Right ventricle myocardium inferior (tissue), 1 donor: Measurements from ENCODE around the gene SLC38A5. TPM values are rescaled to one million over a fixed set of nuclear protein-coding genes. Genes with fewer than 3 reads are reported as not detected.
A peak's percentile ranks its signal among the peaks of the same experiment; 100 is the strongest.

ENCODE experiments used
- ATAC-seq: fragments of 200-7000 bp; cut with Tn5 transposase; one replicate; pipeline ENCODE4 v1.9.1; 2020; ENCODE audit warnings: mild to moderate bottlenecking, moderate library complexity
- DNase-seq: peaks from one replicate; pipeline ENCODE4 v3.0.0; 2021; ENCODE audit errors: missing footprints
- intact Hi-C: fragments of 100-400 bp; cut with DNase I; formaldehyde crosslinking; loops from one replicate; pipeline ENCODE4 v1.11.0; 2022
- total RNA-seq: library from RNA; stranded (reverse); fragmentation: NEBNext Ultra II Directional; extraction: Animal tissue kit (Norgen Biotek cat#: 25700); gene quantifications from one replicate; pipeline ENCODE4 v1.2.1, GENCODE V29; 2021
- donor health status: DM: no; HTN: yes; CAD: no; lungs with severe emphysema.

Gene SLC38A5
- total RNA-seq, 1 donor from 2014 or later = 1.2 TPM

DNA sequence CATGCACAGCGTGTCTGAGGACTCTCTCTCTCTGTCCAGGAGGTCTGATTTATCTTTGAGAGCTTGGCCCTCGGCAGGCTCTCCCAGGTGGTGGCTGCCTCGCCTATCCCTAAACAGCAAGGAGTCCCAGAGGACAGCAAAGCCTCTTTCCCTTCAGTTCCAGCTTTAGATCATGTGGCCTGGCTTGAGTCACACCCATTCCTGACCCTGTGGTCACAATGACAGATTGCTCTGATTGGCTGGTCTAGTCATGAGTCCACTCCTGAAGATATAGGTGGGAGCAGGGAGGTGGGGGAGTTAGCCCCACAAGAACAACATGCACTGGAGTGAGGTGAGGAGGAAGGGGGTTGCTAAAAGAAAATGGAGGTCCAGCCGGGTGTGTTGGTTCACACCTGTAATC lies 26.6 kb upstream of the SLC38A5 start:
- DNase-seq (no peak), ATAC-seq (no peak)
- intact Hi-C loops = no loop called here

DNA sequence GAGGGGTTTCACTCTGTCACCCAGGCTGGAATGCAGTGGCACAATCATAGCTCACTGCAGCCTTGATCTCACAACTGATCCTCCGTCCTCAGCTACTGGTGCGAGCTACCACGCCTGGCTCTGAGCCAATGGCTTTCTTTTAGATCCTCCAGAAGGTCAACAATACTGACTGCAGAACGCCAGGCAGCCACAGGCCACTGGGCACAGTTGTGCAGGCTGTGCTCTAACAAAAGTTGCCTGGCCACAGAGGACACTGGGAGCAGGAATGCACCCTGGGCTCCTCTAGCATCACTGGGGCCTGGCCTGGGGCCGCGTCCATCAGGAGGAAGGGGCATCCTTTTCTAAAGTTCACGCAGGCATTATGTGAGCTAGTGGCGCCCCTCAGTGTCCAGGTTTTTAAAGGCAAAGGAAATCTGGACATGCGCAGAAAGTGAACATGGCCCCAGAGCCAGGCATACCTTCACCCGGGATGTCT lies 23.9 kb upstream of the SLC38A5 start:
- intact Hi-C loops = no loop called here
- ATAC-seq (no peak), DNase-seq (no peak)

DNA sequence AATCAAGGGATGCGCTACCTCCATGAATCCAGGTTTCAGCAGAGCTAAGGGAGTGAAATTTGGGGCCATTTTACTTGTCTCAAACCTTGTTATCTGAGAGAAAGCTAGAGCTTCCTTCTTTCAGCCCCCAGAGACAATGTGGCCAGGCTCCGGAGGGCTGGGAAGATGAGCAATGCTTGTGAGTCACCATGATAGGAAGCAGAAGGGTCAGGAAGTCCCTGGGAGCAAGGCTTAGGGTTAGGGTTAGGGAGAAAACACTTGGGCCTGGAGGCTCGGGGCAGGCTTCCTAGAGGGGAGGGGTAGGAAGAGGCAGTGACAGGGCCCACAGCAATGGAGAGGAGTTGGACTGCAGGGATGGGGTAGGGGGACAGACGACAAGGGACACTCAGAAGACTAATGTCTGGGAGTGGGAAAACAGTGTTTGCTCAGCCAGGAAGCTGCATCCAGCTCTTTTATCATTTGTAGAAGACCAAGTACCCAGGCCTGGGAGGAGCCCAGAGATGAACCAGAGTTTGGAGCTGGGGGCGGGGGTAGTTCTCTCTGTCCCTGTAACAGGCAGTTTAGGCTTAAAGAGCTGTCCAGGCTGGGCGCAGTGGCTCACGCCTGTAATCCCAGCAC lies 22.3 kb upstream of the SLC38A5 start:
- DNase-seq = no peak
- ATAC-seq = peak; percentile 34
- intact Hi-C loops = no loop called here

DNA sequence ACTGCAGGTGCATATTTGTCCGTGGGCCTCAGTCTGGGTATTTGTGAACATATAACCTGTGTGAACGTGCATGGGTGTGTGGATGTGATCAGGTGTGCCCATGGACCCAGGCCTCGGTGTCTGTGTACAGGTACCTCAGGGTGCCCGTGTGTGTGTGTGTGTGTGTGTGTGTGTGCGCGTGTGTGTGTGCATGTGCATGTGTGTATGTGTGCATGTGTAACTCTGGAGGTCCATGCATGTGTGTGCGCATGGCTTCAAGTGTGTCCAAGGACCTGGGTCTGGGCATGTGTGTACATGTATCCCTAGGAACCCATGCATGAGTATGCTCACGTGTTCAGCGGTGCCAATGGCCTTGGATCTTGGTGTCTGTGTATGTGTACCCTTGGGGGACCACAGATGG lies 21.7 kb upstream of the SLC38A5 start:
- ATAC-seq (no peak), DNase-seq (no peak)
- intact Hi-C loops = no loop called here

DNA sequence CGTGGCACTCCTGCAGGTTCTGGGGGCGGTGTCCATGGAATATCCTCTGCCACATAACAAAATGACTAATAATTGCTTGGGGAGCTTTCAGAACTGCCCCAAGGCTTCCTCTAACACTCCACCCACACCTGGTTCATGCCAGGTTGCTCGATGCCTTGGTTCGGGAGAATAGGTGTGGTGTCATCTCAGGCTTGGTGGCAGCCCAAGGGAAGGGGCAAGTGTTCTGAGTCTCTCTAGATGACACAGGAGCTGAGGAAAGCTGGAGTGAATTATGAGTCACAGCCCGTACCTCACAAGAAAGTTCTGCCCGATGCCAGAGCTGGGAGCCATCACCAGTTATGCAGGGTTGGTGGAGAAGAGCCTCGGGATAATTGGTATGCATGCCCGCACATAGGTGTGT lies 20.6 kb upstream of the SLC38A5 start:
- DNase-seq (no peak), ATAC-seq (no peak)
- intact Hi-C loops = no loop called here

DNA sequence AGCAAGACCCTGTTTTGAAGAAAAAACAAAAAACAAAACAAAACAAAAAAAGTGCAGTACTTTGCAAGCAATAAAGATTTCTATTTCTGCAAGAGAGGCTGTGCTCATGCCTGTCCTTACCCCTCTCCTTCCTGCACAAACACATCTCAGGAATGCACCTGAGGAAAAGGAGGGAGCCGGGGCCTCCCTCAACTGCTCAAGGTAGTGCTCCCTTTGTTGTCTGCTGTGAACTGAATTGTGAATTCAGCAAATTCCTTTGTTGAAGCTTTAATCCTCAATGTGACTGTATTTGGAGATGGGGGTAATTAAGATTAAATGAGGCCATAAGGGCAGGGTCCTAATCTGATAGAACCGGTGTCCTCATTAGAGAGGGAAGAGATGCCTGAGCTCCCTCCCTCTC lies 19.8 kb upstream of the SLC38A5 start:
- intact Hi-C loops = no loop called here
- ATAC-seq = no peak
- DNase-seq = no peak

DNA sequence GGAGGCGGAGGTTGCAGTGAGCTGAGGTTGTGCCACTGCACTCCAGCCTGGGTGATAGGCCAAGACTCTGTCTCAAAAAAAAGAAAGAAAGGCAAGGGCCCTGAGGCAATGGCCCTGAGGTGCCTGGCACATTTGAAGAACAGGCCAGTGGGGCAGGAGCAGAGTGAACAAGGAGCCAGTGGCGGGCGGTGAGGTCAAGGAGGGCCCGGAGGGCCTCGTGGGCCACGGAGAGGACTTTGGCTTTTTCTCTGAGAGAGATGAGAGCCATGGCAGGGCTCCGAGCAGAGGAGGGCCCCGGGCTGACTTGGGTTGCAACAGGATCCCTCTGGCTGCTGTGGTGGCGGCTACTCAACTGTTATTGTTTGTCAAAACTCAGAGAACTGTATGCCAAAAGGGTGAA lies 19.2 kb upstream of the SLC38A5 start:
- no peak for ATAC-seq
- no peak for DNase-seq
- intact Hi-C loops = no loop called here

DNA sequence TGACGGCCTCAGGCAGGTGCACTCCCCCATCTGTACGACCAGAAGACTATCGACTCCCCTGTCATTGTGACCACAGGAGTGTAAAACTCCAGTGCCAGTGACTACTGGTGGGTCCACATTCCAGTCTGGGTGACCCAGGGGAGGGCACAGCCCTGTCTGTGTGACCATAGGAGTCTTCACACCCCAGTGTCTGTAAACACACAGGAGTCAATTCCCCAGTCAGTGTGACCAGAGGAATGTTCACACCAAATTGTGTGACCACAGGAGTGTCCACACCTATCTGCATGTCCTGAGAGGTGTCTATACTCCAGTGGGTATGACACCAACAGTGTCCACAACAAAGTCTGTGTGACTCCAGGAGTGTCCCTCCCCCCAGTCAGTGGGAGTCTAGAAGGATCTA lies 18.0 kb upstream of the SLC38A5 start:
- DNase-seq (no peak), ATAC-seq (no peak)
- intact Hi-C loops = no loop called here

DNA sequence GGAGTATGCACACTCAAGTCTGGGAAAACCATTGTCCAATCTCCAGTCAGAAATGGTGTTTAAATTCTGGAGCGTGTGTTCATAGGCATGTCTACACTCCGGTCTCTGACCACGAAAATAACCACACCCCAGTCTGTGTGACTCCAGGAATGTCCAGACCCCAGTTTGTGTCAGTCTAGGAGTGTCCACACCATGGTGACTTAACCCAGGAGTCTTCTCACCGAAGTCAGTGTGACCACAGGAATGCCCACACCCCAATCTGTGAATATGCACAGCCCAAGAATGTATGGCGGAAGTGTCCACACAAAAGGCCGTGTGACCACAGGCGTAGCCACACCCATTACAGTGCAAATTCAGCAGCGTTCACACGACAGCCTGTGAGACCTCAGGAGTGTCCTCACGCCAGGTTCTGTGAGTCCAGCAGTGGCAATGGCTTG lies 17.3 kb upstream of the SLC38A5 start:
- intact Hi-C loops = no loop called here
- no peak for DNase-seq
- ATAC-seq = no peak

DNA sequence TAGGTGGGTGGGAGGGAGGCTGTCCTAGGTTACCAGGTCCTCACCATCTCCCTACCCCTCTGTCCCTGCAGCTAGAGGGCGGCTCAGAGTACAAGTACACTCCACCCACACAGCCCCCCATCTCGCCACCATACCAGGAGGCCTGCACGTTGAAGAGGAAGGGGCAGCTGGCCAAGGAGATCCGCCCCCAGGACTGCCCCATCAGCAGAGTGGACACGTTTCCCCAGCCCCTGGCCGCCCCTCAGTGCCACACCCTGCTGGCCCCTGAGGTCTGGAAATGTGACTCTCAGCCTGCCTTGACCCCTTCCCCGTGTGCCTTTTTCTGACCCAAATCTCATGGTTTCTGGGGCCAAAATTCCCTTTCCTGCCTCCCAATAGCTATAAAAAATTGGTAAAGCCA lies 12.5 kb upstream of the SLC38A5 start:
- intact Hi-C loops = no loop called here

DNA sequence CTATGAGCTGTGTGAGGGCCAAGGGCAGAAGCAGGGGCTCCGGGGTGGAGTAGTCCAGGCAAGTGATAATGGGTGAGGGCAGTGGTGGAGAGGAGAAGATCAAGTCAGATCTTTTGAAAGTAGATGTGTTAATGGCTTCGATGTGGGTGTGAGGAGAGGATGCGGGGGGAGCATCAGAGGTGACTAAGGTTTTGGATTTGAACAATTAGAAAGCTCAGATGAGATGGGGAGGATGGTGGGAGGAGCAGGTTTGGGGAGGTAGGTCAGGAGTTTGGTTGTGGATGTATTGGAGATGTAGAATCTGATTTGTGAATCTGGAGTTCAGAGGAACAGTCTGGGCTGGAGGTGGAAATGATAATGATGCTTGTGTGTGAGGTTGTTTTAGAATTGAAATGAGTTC lies 10.5 kb upstream of the SLC38A5 start:
- ATAC-seq (no peak), DNase-seq (no peak)
- intact Hi-C loops = no loop called here

More for the DNA sequence above, 12.5 kb upstream of the SLC38A5 start:
- DNase-seq = no peak
- ATAC-seq = no peak

DNA sequence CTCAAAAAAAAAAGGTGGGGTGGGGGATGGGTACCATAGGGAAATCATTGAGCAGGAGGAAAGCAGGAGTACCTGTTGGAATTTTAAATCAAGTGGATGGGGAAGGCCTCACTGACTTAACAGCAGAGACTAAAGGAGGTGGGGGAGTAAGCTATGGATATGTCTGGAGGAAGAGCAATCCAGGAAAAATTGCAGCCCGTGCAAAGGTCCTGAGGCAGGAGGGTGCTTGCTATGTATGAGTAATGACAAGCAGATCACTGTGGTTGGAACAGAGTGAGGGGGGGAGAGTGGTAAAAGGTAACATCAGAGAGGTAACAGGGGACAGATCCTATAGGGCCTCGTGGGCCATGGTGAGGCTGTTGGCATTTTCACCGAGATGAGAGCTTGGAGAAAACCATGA lies 10.1 kb upstream of the SLC38A5 start:
- ATAC-seq (no peak), DNase-seq (no peak)
- intact Hi-C loops = no loop called here

DNA sequence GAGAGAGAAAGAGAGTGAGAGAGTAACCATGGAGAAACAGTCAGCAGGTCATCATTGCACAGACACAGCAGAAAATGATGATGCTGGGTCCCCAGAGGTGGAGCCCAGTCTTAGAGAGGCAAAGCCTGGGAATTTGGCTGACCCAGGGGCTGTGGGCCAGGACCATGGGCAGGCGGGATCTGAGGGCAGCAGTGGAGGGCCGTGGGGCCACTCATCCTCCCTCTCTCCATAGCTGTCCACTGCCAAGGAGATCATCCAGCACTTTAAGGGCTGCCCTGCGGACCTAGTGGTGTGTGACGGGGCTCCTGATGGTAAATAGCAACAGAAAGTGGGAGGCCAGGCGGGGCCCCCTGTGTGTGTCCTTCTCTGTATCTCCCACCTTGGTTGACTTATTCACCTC lies 8.7 kb upstream of the SLC38A5 start:
- no peak for ATAC-seq
- intact Hi-C loops = no loop called here
- no peak for DNase-seq

DNA sequence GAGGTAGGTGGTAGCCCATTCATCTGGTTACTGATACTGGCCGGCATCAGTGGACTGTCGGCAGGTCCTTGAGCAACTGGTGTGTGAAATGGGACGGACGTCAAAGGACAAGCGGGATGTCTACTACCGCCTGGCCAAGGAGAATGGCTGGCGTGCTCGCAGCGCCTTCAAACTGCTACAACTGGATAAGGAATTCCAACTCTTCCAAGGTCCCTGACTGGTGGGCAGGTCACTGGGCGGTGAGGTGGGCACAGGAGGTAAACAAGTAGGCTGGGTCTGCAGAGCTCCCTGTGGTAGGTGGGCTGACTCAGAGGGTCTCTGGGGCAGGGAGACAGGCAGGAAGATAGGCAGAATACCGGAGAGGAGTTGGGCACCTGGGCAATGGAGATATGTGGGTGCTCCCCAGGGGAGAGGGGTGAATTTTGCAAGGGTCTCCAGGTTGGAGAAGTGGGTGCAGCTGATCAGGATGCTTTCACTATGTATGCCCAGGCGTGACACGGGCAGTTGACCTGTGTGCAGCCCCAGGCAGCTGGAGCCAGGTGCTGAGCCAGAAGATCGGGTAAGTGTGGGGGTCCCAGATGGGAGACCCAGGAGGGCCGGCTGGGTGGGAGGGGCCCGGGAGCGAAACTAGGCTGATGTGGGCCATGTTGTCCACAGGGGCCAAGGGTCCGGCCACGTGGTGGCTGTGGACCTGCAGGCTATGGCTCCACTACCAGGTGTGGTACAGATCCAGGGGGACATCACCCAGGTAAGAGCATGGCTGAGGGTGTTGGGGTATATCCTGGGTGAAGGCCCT lies 8.1 kb upstream of the SLC38A5 start:
- DNase-seq = no peak
- ATAC-seq = no peak
- intact Hi-C loops = no loop called here

DNA sequence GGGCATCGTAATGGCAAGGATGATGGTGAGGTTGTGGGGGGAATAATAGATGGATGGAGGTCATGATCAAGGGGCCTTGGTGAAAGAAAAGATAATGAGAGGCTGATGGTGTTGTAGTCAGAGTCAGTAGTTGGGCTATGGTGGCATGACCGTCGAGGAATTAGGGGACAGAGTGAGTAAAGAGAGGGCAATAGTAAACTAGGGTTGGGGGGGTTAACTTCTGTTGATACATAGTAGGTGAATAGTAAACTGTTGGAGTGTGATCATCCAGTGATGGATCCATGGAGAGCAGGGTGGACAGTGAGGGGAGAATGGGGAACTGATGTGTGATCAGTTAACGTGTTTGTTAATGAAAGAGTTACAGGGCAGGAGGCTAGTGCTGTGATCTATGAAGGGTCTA lies 6.9 kb upstream of the SLC38A5 start:
- DNase-seq (no peak), ATAC-seq (no peak)
- intact Hi-C loops = no loop called here

DNA sequence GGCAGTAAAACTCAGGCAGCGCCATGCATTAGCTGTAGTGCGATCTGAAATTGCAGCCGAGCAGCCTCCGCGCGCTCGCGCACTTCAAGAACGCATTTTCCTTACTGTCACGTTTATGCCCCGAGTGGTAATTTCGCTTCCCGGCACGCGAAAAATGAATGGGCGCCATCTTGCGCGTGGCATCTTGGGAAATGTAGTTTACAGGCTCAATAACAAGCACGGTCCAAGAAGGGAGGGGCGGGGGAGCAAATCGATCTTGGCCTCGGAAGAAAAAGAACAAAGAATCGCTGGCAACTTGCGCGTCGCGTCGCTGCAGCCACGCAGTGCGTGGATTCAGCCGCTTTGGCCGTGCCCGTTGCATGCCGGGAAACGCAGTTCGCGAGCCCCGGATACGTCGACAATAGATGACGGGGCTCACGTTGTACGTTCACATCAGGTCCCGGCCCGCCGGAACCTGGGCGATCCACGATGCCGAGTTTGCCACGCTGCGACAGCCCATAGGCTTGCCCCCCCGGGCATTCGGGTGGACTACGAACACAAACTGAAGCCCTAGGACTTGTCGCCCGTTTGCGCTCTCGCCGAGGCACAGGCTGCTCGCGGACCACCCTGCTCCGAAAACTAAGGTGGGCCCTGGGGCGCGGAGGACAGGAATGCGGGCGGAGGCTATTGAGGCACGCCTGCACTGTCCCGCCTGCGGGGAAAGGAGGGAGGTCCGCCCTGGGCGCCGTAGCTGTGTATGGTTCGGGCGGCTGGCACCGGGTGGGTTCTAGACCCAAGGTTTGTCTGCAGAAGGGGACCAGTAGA lies 5.9 kb upstream of the SLC38A5 start, which contains the start of gene FTSJ1:
FTSJ1 (plus strand) TSS at position 426 of the 804 bp plus-strand sequence. CDS start 1,849 bp downstream, outside the sequence.
- ATAC-seq = peak; percentile 97
- intact Hi-C loops = no loop called here
- DNase-seq = peak; percentile 91

DNA sequence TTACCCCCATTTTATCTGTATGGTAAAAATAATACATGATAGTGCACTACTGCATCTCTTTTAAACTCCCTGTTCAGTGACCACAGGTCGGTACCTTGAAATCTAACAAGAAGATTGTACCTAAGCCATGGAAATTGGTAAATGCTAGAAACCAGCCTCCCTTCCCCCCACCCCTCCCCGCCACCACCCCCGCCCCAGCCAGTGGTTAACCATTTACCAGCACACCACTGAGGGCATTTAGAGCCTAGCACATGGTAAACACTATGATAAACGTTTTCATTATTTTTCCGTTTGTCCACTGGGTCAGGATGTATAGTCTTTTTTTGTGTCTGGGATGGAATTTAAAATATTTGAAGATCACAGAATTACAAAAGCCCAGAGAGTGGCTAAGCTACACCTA lies 5.2 kb upstream of the SLC38A5 start:
- no peak for ATAC-seq
- no peak for DNase-seq
- intact Hi-C loops = no loop called here

DNA sequence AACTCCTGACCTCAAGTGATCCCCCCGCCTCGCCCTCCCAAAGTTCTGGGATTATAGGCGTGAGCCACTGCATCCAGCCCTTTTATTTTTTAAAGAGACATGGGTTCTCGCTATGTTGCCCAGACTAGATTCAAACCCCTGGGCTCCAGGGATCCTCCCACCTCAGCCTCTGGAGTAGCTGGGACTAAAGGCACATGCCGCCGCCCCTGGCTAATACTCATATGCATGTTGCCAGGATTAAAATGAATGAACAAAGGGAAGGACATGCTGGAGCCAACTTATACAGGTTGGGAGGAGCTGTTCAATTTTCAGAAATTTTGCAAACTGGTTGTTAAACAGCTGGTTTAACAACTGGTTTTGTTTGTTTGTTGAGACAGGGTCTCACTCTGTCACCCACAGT lies 4.5 kb upstream of the SLC38A5 start:
- no peak for ATAC-seq
- intact Hi-C loops = no loop called here
- no peak for DNase-seq

DNA sequence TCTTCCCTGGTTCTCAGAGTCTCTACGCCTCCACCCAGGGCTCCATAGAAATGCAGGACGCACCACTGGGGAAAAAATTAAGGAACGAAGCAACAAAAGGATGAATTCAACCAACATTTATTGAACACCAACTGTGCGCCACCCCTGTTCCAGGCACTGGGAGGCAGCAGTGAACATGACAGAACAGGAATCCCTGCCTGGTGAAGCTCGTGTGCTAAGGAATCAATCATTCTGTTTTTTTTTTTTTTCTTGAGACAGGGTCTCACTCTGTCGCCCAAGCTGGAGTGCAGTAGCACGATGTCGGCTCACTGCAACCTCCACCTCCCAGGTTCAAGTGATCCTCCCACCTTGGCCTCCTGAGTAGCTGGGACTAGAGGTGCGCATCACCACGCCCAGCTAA lies 4.1 kb upstream of the SLC38A5 start:
- intact Hi-C loops = no loop called here
- ATAC-seq (no peak), DNase-seq (no peak)

DNA sequence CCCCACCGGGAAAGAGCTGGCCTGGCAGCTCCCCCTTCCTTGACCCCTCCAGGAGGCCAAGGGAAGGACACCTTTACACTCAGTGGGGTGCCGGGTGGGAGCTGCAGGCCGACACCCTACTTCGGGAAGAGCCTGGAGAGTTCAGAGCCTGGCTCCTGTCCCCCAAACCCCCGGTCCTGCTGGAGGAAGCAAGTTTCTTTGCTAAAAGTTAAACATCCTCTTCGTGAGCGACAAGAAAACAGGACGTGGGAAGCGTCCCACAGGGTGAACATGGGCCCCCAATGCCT lies 3.6 kb upstream of the SLC38A5 start:
- DNase-seq (no peak), ATAC-seq (no peak)
- intact Hi-C loops = no loop called here
